Measurements from ENCODE around the gene GPR146.

DNA sequence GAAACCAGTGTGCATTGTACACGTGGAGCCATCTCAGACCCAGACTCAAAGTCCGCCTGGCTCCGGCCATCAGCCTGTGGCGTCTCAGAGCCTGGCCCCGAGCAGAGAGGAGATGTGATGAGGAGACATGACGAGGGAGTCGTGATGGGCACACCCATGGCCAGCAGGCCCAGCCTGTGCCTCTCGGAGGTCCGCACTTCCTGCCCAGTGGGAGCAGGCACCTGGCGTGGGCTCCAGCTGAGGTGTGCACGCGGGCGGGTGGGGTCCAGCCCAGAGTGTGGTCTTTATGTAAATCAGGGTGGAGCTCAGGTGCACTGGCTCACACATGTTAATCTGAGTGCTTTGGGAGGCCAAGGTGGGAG lies 26.0 kb upstream of the GPR146 start:
- TF ChIP-seq POLR2A (IDR thresholded peaks at IDR 0.05; ENCODE audit: low read depth), result no peak
- TF ChIP-seq, protein P1, sequence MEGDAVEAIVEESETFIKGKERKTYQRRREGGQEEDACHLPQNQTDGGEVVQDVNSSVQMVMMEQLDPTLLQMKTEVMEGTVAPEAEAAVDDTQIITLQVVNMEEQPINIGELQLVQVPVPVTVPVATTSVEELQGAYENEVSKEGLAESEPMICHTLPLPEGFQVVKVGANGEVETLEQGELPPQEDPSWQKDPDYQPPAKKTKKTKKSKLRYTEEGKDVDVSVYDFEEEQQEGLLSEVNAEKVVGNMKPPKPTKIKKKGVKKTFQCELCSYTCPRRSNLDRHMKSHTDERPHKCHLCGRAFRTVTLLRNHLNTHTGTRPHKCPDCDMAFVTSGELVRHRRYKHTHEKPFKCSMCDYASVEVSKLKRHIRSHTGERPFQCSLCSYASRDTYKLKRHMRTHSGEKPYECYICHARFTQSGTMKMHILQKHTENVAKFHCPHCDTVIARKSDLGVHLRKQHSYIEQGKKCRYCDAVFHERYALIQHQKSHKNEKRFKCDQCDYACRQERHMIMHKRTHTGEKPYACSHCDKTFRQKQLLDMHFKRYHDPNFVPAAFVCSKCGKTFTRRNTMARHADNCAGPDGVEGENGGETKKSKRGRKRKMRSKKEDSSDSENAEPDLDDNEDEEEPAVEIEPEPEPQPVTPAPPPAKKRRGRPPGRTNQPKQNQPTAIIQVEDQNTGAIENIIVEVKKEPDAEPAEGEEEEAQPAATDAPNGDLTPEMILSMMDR (IDR thresholded peaks at IDR 0.05), result no peak
- TF ChIP-seq POLR2AphosphoS5 (IDR thresholded peaks at IDR 0.05), result no peak

All from esophagus muscularis mucosa (tissue), 3 donors.